GM21737 (cell line): ENCODE data around the gene GET3.
"Not testable (repeated sequence)": the region's sequence is repeated elsewhere in the genome, so short reads cannot be mapped to it uniquely, and the experiment has no call there.

Experiments
- ATAC-seq: cut with Tn5 transposase; IDR thresholded peaks from one replicate; pipeline ENCODE4 v1.9.1; 2021; ENCODE audit warnings: mild to moderate bottlenecking, moderate library complexity; ENCODE audit not compliant: unreplicated experiment

Gene GET3

GRCh38 chr19:12736995-12737834, at the start of gene GET3:
Gene GET3, plus strand, starts transcription at chr19:12737497. Its CDS starts 9 bp downstream, at chr19:12737506.
- ATAC-seq, result peak; percentile 67

DNA sequence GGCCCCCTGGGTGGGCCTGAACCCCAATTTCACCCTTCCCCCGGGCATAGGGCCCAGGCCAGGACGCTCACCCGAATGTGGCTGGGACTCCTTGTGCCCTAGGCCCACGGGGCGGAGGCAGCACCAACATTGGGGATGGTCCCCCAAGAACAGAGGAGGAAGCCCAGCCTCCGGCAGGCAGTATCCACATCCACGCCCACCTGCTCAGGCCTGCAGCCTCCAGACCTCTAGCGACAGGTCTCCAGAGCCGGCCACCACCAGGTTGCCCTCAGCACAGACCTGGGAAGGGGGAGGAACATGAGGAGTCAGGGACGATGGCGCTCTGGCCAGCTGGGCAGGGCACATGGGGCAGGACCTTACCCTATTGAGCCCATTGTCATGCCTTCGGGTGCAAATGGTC, 48.3 kb upstream of the GET3 start:
- ATAC-seq, result no peak

DNA sequence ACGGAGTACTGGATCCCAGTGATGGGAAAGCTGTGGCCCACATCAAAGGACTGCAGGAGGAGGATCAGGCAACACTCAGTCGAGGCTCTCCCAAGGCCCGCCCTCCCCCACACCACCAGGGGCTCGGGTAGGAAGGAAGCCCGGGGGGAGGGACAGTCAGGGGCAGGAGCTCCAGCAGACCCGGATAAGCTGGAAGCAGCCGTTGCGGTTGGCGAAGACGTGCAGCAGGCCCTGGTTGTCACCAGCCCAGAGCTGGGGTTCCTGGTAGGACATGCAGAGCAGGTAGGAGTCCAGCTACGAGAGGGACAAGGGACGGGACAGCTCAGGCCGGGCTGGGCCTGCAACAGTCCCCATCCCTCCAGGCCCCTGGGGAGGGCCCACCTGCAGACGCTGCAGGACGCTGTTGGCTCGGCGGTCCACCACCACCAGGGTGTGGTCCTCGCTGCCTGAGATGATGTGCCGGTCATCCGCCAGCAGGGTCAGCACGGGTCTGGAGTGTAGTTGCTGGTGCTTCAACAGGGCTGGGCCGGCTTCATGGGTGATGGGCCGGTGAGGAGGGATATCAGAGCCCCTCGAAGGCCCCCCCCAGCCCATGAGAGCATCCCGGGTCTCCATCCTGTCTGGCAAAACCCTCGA, 47.6 kb upstream of the GET3 start:
- ATAC-seq, result no peak

DNA sequence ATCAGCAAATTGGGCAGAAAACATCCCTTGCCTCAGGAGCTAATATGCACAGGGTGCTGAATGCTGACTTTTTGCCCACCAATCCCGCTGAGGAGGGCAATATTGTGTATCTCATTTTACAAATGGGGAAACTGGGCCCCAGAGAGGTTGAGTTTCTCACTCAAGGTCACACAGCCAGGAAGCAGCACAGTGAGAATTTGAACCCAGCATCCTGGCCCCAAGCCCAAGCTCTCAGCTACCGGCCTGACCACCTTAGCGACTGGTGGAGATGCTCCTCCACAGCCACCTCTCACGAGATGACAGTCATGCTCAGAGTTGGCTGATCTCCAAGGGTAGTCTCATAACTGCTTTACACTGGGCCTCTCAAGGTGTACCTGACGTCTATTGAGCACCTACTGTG, 44.3 kb upstream of the GET3 start:
- no peak for ATAC-seq

DNA sequence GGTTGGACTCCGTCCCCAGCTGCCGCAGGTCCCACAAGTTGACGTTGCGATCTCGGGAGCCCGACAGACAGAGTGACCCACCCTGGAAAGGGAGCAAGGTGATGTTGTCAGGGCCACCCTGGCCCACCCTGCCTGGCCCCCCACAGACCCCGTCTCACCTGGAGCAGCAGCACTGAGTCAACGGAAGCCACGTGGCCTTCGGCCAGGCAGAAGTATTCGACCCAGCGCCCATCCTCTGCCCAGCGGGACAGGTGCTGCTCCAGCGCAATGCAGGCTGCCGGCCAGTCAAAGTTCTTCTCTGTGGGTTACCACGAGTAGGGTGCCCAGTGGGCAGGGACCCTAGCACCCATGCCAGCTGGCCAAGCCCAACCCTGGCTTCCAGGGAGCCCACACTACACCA, 42.7 kb upstream of the GET3 start:
- ATAC-seq, result no peak

DNA sequence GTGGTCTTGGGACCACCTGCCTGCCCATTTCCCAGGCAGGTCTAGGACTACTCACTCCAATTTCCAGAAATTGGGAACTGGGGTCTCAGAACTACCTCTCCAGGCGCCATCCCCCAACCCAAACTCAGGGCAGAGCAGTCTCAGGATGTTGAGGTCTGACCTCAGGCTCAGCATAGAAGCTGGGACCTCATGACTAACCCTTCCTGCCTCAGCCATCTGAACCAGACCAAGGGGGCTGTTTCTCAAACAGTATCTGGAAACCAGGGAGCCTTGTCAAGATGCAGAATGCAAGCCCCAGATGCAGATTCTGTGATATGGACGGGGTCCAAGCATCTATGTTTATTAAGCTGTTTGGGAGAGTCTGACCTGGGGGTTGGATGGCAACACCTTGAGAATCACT, 42.2 kb upstream of the GET3 start:
- ATAC-seq, result no peak

DNA sequence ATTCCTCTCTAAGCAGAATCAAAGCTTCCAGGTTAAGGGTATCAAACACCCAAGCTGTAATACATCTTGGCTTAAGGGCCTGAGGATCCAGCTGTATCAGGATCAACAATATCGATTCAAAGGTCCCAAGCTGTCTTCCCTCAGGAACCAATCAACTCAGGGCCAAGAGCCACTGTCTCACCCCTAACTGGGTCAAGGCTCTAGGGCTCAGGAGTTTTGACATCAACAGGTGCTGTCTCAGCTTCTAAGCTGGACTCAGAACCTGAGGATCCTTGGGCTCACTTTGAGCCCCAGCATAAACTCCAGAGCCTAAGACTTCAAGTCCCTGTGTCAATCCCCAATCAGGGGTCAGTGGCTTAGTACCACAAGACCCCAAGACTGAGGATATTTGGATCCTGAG, 41.8 kb upstream of the GET3 start:
- ATAC-seq, result no peak

DNA sequence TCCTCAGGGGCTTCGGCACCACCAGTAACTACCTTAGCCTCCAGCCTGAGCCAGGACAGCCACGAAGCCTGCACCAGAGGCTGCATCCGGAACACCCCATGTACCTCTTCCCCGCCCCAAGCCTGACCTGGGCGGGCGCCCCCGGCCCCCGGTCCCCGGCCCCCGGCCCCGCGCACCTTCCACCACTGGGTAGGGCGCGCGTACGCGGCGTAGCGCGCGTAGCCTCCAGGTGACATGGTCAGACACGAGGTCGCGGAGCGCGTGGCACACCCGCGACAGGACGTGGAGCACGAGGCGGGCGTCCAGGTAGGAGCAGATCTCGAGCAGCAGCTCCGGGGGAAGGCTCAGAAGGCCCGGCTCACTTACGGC, 41.3 kb upstream of the GET3 start:
- peak; percentile 7 for ATAC-seq

DNA sequence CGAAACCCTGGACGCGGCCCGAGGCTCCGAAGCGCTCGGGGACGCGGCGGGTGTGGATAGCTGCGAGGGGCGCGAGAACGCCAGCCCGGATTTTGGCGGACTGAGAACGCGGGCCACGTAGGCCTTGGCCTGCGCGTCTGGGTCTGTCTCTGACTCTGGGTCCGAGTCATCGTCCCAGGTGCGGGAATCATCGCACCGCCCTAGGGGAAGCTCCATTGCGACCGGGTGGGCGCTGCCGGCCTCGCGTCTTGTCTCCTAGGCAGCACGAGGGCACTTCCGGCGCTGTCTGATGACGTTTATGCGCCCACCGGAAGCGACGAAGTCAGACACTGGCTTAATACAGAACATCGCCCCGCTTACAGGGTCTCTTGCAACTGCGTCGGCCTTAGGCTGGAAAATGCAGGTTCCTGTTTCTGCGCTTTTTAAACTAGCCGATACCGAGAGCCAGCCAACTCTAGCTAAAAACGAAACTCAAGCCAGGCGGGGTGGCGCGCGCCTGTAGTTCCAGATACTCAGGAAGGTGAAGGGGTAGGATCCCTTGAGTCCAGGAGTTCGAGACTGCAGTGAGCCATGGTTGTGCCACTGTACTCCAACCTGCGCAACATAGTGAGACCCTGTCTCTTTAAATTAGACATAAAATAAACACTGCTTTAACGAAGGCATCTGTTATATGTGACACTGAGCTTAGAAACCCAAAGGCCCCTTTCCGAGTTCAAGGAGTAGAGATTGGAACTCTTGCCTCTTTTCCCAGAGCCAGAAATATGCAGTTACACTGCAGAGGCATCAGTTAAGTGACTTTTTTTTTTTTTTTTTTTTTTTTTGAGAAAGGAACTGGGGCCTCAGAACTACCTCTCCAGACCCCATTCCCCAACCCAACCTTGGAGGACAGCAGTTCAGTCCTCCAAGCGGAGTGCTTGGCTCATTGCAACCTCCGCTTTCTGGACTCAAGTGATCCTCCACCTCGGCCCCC, 40.6 kb upstream of the GET3 start, which contains the start of gene FBXW9:
TSS of gene FBXW9 (minus strand) at position 266 of the 970 bp plus-strand sequence. CDS start at position 216, 50 bp downstream.
- peak; percentile 75 for ATAC-seq

DNA sequence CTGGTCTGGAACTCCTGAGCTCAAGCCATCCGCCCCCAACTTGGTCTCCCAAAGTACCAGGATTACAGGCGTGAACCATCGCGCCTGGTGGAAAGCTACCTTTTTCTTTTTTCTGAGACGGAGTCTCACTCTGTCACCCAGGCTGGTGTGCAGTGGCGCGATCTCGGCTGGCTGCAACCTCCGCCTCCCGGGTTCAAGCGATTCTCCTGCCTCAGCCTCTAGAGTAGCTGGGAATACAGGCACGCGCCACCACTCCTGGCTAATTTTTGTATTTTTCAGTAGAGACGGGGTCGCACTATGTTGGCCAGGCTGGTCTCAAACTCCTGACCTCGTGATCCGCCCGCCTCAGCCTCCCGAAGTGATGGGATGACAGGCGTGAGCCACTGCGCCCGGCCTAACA, 39.9 kb upstream of the GET3 start:
- ATAC-seq, result not testable (repeated sequence)

DNA sequence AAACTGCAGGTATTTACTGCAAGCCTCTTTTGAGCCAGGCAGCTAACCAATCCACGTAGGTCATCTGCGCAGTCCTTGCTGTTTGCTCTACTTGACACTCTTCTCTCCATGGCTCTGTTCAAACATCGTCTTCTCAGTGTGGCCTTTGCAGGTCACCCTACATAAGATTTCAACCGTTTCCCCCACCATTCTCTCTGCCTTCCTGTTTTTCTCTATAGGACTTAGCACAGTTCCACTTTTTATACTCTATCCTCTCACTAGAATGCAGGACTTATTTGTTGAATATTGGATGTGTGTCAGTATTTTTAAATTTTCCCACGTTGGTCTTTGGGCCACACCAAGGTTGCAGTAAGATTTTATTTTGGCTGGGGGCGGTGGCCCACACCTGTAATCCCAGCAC, 39.2 kb upstream of the GET3 start:
- ATAC-seq, result no peak

- ATAC-seq, result no peak
These were observed 35.6 kb upstream of the GET3 start for GRCh38 chr19:12701596-12702282.

GRCh38 chr19:12703046-12703445, 34.3 kb upstream of the GET3 start:
- no peak for ATAC-seq

GRCh38 chr19:12705169-12705568, 32.1 kb upstream of the GET3 start:
- no peak for ATAC-seq

GRCh38 chr19:12705654-12706331, 31.5 kb upstream of the GET3 start:
- no peak for ATAC-seq

DNA sequence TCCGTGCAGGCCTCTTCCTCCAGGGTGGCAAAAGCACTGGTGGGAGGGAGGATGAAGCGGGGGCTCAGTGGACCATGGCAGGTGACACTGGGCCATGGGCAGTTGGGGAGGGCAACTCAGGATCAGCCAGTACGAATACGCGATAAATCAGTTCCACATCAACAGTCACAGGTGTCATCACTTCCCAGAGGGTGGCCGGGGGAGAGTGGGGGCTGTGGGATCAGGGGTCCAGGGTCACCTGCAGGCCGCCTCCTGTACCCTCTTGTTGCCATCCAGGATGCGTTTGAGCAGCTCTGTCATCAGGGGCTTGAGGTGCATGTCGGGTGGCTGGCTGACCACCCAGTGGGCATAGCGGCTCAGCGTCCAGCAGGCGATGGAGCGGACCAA, 31.0 kb upstream of the GET3 start:
- no peak for ATAC-seq

GRCh38 chr19:12708641-12709040, 28.7 kb upstream of the GET3 start:
- no peak for ATAC-seq

DNA sequence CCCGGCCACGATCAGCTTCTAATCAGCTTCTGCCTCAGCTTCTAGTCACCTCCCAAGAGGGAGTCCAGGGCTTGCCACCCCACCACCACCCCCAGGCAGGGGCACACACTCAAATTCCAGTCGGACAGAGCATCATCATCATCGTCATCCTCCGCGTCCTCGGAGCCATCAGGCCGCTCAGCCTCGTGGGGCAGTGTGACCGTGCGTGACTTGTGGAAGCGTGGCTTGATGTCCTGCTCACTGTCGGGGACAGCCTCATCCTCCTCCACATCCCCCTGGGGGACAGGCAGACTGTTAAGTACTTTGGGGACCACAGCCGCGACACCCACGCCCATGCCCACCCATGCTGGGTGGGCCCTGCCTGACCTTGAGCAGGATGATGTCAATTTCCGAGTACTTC, 26.1 kb upstream of the GET3 start:
- ATAC-seq, result no peak

- ATAC-seq, result not testable (repeated sequence)
These were observed 25.2 kb upstream of the GET3 start for GRCh38 chr19:12712077-12712476.

DNA sequence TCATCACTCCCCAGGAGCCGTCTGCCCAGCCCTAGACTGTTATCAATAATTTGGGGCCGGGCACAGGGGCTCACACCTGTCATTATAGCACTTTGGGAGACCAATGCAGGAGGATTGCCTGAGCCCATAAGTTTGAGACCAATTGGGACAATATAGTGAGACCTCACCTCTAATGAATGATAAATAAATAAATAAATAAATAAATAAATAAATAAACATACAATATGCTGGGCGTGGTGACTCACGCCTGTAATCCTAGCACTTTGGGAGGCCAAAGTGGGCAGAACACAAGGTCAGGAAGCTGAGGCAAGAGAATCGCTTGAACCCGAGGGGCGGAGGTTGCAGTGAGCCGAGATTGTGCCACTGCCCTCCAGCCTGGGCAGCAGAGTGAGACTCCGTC, 24.0 kb upstream of the GET3 start:
- not testable (repeated sequence) for ATAC-seq
